HG03060 (cell line): ENCODE data around the gene SPEF2.
"Not testable (repeated sequence)": the region's sequence is repeated elsewhere in the genome, so short reads cannot be mapped to it uniquely, and the experiment has no call there.

Experiments used
- ATAC-seq: cut with Tn5 transposase; IDR thresholded peaks from one replicate; pipeline ENCODE4 v1.9.1; 2021; ENCODE audit warnings: low read depth, moderate number of reproducible peaks; ENCODE audit not compliant: unreplicated experiment

The SPEF2 gene

GRCh38 chr5:35815089-35815936 lies 197.7 kb downstream of the SPEF2 start:
- ATAC-seq = no peak

DNA sequence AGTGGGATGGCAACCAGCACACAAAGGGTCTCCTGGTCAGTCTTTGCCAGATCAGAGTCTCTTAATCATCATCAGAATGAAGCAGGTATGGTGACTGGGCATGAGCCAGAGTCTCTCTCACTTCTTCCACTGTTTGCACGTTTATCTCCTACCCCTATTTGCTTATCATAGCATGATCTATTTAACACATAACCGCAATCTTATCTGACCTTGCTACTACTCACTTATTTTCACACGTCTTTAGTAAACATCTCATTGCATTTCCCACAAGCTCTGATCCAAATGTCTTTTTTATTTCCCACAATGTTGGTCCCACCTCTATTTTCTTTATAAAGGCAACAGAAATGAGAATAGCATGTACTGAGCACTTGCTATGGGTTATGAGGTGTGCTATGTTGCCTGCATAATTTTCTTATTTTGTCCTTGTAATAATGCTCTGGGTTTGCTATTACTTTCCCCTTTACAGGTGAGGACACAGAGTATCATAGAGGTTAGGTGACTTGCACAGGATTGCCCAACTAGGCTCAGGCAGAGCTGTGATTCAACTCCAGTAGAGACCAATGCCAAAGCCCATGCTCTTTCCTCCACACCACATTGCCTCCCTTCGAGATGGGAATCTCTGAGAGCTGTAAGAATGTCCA lies 199.3 kb downstream of the SPEF2 start:
- ATAC-seq = no peak

- no peak for ATAC-seq
Observed at GRCh38 chr5:35819026-35819425, 201.4 kb downstream of the SPEF2 start.

GRCh38 chr5:35819668-35820067 lies 202.0 kb downstream of the SPEF2 start:
- ATAC-seq = no peak

DNA sequence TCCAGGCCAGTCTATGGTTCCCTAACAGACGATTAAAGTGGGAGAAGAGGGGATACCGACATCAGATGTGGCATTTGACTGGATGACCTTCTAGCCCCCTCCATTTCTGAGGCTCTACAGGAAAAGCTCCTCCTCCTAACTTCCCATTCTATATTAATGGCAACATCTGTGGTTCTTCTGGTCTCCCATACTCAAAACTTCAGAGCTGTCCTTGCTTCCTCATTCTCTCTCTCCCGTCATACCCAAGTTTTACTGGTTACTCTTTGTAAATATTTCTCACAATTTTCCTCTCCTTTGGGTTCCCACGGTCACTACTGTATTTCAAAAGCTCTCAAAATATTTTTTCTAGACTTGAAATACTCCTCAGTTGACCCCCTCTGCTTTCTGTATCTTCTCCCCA lies 203.1 kb downstream of the SPEF2 start:
- no peak for ATAC-seq

GRCh38 chr5:35821513-35821912 lies 203.8 kb downstream of the SPEF2 start:
- no peak for ATAC-seq

DNA sequence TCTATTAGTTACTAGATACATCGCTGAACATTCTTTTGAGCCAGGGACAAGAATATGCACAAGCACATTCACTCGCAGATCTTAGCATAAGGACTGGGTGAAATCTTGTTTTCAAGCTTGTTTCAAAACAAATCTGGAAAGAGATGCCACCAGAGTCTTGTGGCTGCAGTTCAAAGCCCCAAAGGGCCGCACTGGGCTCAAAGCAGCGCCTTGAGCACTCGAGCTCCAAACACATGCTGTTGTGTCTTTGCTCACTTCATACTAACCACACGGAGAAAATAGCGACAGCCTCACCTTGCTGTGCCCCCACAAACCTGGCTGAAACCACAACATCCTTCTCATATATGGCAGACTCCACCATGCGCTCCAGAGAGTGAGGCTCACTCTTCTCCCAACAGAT lies 204.8 kb downstream of the SPEF2 start:
- ATAC-seq = no peak

DNA sequence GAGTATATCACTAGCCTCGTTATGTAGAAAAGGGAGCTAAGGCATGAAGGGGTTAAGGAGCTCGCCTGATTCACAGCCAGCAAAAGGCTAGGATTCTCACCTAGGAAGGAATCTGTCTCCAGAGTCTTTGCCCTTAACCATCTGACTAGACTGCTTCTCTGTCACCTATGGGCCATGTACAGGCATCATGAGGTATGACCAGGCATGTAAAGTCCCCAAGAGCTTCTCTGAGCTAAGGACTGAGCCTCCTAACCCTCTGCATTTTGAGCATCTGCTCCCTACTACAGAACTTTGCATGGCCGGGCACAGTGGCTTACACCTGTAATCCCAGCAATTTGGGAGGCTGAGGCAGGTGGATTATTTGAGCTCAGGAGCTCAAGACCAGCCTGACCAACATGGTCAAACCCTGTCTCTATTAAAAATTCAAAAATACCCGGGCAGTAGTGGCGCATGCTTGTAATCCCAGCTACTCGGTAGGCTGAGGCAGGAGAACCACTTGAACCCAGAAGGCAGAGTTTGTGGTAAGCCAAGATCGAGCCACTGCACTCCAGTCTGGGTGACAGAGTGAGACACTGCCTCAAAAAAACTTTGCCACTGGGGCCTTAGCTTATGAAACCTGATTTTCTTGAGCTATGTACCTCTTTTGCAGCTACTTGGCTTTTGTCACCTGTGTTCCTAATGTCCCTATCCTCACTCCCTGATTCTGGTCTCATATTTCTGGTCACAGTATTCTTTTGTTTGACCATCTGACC lies 205.9 kb downstream of the SPEF2 start:
- no peak for ATAC-seq

- ATAC-seq = no peak
Observed at GRCh38 chr5:35826056-35826455, 208.4 kb downstream of the SPEF2 start.

- ATAC-seq = no peak
Observed at GRCh38 chr5:35826554-35826953, 208.9 kb downstream of the SPEF2 start.

DNA sequence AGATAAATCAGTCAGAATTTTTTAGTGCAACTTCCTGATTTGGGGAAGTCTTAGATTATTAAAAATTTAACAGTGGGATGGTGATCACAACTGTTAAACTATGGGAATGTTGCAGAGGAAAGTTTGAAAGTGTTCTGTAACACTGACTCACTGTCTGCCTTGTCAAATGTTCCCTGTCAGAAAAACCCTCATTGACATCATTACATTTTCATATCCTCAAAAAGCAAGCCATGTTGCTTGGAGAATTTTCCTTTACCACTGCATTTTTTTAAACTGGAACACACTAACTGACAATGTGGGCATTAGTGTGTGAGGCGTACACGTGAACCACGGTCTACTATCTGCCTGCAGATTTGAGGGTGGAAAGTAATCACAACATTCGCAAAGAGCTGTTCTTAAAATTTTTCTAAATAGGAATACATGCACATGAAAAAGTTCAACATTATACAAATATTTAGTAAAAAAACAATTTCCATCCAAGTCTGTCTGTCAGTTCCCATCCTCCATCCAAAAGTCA lies 210.5 kb downstream of the SPEF2 start:
- no peak for ATAC-seq

DNA sequence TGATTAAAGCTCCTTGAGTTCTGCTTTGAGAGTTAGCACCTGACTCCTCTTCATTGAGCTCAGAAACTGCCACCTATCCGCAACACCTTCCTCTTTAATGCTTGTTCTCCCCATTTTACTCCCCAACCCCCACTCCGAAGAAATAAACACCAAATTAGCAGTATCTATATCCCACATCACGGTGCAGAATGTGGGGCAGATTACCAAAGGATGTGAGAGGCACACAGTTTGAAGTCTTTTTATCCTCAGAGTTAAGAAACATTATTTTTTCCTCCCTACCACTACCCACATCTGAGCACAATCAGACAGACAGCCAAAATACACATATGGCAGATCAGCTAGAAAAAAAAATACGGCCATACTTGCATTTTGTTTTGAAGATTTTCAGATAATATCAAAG lies 212.9 kb downstream of the SPEF2 start:
- no peak for ATAC-seq

DNA sequence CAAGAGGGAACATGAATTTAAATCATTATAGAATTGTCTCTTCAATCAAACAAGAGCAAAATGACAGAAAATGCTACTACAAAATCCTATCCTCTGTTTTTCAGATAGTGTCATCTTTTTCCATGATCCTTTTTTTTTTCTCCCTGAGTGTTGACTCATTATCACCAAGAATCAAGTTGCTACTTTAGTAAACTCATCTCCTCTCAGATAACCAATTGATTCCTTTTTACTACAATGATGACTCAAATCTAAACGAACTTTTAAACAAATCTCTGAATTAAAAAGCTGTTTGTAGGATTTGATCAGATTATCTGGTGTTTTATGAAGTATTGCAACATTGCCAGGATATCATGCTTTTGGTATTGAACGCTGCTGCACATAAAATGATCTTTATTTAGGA lies 215.1 kb downstream of the SPEF2 start:
- no peak for ATAC-seq

DNA sequence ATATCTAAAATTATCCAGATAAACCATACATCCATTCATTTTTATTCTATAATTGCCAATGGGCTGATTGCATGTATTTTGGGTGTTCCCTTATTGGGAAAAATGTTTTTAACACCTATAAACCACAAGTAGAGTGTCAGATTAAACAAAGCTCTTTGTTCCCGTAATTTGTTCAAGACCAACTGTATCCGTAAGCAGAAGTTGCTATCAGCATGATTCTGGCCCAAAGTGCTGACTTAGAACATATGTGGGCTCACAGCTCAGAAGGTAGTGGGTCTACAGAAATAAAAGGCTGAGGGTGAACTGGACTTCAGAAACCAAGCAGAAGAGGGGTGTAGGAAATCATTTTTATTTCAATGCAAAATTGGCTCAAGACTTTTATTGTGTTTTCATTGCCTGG lies 215.6 kb downstream of the SPEF2 start:
- no peak for ATAC-seq

- no peak for ATAC-seq
Observed at GRCh38 chr5:35835796-35836742, 218.4 kb downstream of the SPEF2 start.

DNA sequence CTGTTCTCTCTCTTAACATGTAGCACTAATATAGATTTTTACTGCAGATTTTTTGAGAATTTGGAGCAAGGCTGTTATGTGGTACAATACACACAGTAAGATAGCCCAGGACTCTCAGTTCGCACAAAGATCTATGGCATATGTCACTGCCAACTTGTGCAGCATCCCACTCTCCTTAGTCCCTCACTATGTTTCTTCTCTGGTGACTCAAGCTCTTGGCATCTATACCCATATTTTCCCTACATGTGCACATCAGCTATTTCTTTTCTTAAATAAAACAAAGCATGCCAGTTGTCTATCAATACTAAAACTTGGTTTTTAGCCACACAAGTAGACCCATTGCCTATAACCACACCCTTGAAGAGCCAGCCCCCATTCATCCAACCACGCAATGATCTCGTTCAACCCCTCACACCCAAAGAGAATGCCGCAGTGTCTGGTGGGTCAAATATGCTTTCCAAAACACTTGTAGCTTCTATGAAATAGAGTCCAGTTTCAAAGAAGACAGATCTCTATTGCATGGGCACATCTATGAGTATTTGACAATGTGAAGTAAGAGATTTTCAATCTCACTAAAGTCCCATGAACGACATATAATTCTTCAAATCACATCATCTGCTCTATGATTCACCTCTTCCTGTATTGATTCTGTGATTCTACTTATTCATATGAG lies 220.8 kb downstream of the SPEF2 start:
- no peak for ATAC-seq

GRCh38 chr5:35842856-35843255 lies 225.2 kb downstream of the SPEF2 start:
- no peak for ATAC-seq

DNA sequence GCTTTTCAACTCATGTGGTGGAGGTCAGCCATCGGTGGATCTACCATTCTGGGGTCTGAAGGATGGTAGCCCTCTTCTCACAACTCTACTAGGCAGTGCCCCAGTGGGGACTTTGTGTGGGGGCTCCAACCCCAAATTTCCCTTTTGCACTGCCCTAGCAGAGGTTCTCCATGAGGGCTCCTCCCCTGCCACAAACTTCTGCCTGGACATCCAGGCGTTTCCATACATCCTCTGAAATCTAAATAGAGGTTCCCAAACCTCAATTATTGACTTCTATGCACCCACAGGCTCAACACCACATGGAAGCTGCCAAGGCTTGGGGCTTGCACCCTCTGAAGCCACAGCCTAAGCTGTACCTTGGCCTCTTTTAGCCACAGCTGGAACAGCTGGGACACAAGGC lies 227.8 kb downstream of the SPEF2 start:
- ATAC-seq = not testable (repeated sequence)

DNA sequence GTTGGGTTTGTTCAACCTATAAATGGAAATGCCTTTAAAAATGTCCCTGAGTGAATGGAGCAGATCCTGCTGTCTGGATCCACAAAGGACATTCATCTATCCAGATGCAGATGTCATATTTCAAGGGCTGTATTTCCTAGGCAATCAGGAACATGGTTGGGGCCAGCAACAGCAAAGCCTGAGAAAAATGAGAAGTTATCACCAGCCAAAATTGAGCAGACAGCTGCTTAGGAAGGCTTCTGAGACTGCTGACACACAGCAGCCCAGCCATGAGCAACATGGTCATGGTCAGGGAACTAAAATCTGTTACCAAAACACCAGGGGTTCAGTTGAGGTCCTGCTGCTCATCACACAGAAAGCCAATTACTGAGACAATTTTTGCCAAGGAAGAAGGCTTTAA lies 229.8 kb downstream of the SPEF2 start:
- ATAC-seq = no peak

GRCh38 chr5:35847961-35848360 lies 230.3 kb downstream of the SPEF2 start:
- ATAC-seq = no peak
